GM18519 (cell line): Measurements from ENCODE around the gene SH3PXD2A.

Source experiments
- ATAC-seq: cut with Tn5 transposase; IDR thresholded peaks from one replicate; pipeline ENCODE4 v1.9.1; 2021; ENCODE audit warnings: mild to moderate bottlenecking, moderate library complexity; ENCODE audit not compliant: unreplicated experiment, low FRiP score

Gene SH3PXD2A, protein sequence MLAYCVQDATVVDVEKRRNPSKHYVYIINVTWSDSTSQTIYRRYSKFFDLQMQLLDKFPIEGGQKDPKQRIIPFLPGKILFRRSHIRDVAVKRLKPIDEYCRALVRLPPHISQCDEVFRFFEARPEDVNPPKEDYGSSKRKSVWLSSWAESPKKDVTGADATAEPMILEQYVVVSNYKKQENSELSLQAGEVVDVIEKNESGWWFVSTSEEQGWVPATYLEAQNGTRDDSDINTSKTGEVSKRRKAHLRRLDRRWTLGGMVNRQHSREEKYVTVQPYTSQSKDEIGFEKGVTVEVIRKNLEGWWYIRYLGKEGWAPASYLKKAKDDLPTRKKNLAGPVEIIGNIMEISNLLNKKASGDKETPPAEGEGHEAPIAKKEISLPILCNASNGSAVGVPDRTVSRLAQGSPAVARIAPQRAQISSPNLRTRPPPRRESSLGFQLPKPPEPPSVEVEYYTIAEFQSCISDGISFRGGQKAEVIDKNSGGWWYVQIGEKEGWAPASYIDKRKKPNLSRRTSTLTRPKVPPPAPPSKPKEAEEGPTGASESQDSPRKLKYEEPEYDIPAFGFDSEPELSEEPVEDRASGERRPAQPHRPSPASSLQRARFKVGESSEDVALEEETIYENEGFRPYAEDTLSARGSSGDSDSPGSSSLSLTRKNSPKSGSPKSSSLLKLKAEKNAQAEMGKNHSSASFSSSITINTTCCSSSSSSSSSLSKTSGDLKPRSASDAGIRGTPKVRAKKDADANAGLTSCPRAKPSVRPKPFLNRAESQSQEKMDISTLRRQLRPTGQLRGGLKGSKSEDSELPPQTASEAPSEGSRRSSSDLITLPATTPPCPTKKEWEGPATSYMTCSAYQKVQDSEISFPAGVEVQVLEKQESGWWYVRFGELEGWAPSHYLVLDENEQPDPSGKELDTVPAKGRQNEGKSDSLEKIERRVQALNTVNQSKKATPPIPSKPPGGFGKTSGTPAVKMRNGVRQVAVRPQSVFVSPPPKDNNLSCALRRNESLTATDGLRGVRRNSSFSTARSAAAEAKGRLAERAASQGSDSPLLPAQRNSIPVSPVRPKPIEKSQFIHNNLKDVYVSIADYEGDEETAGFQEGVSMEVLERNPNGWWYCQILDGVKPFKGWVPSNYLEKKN

DNA sequence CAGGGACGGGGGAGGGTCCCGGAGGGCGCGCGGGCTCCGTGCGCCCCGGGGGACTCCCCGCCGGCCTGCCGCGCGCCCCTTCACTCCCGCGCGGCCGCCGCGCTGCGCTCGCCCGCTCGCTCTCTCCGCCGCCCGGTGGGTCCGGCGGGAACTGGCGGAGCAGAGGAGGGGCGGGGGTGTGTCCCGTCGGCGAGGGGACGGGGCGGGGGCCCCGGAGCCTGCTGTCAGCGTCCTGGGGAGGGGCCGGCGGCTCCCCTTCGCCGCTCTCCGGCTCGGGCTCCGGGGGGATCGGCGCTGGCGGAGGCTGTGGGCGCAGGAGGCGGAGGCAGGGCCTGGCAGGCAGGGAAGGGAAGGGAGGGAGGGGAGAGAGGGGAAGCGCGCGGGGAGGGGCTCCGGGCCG is at the start of gene SH3PXD2A:
SH3PXD2A (minus strand) TSS at position 153 of the 400 bp plus-strand sequence. CDS start 310 bp downstream, outside the sequence.
- ATAC-seq, result no peak

DNA sequence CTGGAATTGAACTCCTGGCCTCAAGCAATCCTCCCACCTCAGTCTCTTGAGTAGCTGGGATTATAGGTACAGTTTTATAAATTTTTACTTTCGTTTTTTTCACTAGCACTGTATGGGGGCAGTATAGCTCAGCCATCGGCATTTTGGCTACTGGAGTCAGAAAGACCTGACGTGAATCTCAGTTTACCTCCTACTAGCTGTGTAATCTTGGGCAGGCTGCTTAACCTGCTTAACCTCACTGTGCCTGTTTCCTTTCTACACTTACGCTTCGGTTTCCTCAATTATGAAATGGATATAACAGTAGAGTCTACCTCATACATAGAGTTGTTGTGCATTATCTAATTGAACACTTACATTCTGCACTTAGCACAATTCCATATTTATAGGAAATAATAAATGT is 45.9 kb upstream of the SH3PXD2A start:
- ATAC-seq, result no peak

GRCh38 chr10:103899312-103899711 is 43.9 kb upstream of the SH3PXD2A start:
- no peak for ATAC-seq

GRCh38 chr10:103897241-103897774 is 41.9 kb upstream of the SH3PXD2A start:
- ATAC-seq, result no peak

- ATAC-seq, result no peak
These were observed 40.8 kb upstream of the SH3PXD2A start for GRCh38 chr10:103896225-103896624.

GRCh38 chr10:103895411-103896186 is 40.2 kb upstream of the SH3PXD2A start:
- no peak for ATAC-seq

DNA sequence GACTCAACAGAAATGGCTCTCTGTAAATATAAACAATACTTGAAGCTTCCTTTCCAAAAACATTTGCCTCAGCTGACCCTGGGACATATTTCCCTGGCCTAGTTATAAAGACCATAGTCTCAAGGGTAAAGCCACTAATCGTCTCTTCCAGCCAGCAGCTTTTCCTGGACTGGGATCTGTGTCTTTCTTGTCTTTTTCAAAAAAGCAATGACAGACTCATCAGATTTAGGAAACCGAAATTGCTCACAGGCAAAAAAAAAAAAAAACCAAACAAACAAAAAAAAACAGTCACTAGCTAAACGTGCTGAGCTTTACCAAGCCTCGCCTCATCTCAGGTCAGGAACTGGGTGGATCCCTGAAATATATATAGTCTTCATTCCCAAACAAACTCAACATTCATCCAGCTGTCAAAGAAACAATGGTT is 39.1 kb upstream of the SH3PXD2A start:
- no peak for ATAC-seq

GRCh38 chr10:103893817-103894216 is 38.4 kb upstream of the SH3PXD2A start:
- no peak for ATAC-seq

GRCh38 chr10:103892181-103892580 is 36.8 kb upstream of the SH3PXD2A start:
- no peak for ATAC-seq

DNA sequence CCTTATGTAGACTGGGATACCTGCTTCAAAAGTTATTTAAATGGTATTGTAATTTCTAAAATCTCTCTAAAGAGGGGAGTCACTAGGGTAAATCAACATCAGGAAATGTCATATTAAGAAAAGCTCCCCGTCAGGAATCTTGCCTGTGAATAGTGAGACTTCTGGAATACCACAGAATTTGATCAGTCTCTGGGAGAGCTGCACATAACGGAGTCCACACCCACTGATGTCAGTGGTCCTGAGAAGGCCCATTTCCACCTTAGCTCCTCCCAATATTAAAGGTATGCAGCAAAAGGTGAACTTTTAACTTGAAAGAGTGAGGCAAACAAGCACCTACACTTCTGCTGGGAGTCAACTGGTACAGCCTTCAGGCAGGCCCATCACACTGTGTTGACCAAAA is 35.3 kb upstream of the SH3PXD2A start:
- ATAC-seq, result no peak

GRCh38 chr10:103890194-103890658 is 34.9 kb upstream of the SH3PXD2A start:
- no peak for ATAC-seq

DNA sequence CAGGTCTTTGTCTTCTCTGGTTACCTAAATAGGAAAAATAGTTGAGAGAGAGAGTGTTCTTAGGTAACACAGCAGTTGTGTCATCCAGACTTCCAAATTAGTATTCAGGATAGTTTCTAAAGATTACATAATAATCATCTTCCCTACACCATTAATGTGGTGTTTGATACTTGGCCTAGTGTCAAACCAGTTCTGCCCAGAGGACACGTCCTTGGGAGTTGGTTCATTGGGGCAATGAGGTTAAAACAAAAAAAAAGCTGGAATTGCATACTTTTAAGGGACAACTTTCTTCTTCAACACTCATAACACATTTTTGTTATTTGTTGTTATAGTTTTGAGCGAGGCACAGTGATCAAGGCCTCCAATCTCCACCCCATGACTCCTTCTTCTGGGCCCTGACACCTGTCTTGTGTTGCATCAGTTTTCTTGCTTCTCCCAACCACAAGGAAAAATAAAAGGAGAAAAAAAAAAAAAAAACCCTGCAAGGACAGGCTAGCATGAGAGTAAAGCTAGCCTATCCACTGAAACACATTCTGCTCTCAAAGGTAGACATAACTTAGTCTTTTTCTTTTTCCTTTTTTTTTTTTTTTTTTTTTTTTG is 33.8 kb upstream of the SH3PXD2A start:
- no peak for ATAC-seq

DNA sequence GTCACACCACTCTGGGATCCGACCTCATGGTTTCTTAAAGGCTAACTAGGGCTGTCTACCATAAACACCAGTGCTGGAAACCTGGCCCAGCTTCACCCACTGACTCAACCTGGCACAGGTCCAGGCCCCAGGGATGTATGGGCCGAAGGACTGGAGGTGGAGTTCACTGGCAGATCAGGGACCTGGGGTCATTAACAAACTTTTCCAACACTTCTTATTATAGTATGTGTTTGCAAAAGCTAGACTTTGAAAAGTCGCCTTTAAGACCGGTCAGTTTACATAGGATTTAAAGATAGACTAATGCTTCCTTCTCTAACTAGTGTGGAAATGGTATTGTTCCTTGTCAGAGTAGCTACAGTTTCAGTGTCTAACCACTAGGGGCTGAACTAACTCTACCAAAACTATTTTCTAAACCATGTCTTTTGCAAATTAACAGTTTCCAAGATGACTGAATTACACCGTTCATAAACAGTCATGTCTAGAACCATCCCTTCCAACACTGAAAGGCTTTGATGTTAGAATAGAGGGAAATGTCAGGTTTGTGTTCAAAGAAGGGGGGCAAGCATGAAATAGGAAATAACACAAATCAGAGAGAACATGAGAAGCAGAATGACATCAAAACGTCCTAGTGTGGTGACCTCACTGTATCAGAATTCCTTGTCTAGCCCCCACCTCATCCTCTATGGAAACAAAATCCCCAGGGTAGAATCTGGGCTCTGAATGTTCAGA is 32.9 kb upstream of the SH3PXD2A start:
- ATAC-seq, result peak; percentile 42

DNA sequence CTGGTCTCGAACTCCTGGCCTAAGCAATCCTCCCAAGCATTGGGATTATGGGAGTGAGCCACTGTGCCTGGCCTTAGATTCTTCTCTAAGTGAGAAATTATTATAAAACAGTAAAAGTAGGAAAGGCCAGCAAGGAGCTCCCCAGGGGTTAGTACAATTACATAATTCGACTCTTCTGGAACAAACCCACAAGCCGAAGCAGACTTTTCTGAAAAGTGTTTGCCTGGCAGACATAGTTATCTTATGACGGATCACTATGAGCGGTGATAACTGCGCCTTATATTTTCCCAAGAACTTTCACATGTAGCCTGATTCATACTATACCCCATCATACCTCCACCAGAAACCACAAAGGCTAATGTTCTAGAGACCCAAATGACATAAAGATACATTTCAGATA is 30.2 kb upstream of the SH3PXD2A start:
- no peak for ATAC-seq

- ATAC-seq, result no peak
These were observed 29.3 kb upstream of the SH3PXD2A start for GRCh38 chr10:103884681-103885139.

DNA sequence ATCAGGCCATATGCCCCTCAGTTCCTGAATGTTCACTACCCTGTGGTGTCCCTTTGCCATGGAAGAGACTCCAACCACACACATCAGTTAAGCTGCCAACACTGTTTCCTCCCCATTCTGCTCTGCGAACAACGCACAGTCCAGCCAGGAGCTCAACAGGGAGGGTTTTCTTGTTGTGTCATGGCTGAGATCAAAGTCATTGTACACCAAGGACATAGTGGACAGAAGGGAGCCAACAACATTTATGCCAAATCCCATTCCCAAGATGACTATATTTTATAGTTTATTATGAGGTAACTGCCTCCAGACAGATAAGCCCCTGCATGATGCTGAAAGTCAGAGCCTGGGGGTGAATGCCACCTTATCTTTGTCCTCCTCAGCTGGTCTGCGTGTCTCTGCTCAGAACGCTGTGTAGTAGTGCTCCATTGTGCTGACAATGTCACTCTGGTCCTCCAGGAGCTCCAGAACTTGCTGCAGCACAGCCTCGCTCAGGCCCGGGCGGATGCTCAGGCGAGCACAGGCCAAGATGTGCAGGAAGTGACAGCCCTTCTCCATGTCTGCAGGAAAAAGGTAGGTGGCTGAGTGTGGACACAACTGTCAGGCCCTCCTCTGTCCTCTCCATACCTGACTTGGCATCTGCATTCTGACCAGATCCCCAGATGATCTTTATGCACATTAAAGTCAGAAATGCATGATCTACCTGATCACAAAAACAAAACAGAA is 27.1 kb upstream of the SH3PXD2A start:
- ATAC-seq, result no peak

GRCh38 chr10:103881416-103882284 is 26.3 kb upstream of the SH3PXD2A start:
- no peak for ATAC-seq
